ENCODE measurements around the gene ALCAM. TPM values are rescaled to one million over a fixed set of nuclear protein-coding genes. Genes with fewer than 3 reads are reported as not detected.

The ALCAM gene
- total and polyA plus RNA-seq, 2 donors (not counting 3 experiments of a cell fraction or from before 2014, with no cell fraction given), result 46.3 to 118 TPM

GRCh38 chr3:105401254-105401653 lies 34.5 kb downstream of the ALCAM start:
- Histone ChIP-seq H3K27me3 (ENCODE audit: control insufficient read depth in 2 of 2, insufficient read depth in 2 of 2, low read length in 2 of 2) (no peaks in the 10 kb centered on the region), H3K4me3 (replicated peaks in 1 of 3; ENCODE audit: insufficient read depth in 1 of 3, low read depth in 1 of 3, low read length in 3 of 3) (no peak overlapping the region), H3K9me3 (replicated peaks; ENCODE audit: control insufficient read depth, insufficient read depth, low read length) (no peaks in the 10 kb centered on the region), H3K27ac (ENCODE audit: insufficient read depth, low read depth, low read length) (peak overlapping the region; percentile 47), H2AFZ (ENCODE audit: low read depth, low read length) (no peak overlapping the region), H4K20me1 (replicated peaks; ENCODE audit: control insufficient read depth, extremely low read depth, insufficient read depth, low read length) (no peaks in the 10 kb centered on the region), H3K36me3 (ENCODE audit: control insufficient read depth in 2 of 2, extremely low read depth in 1 of 2, insufficient read depth in 2 of 2, low read length in 2 of 2) (no peaks in the 10 kb centered on the region), H3K4me1 (ENCODE audit: control insufficient read depth, extremely low read depth, insufficient read depth, low read length) (peaks cover 14% of the 10 kb centered on the region), H3K9ac (replicated peaks; ENCODE audit: extremely low read depth, insufficient read depth, low read length) (no peak overlapping the region), H3K9me1 (replicated peaks; ENCODE audit: control insufficient read depth, extremely low read depth, insufficient read depth, low read length) (no peaks in the 10 kb centered on the region), H3K4me2 (ENCODE audit: insufficient read depth, low read length) (peak overlapping the region; percentile 61), H3K79me2 (ENCODE audit: control insufficient read depth, insufficient read depth, low read length) (peaks cover 23% of the 10 kb centered on the region)
- intact Hi-C loops (cut with micrococcal nuclease) (no loop called here), dilution Hi-C loops (cut with MboI; ENCODE audit: extremely low pct_ligation_motif_present, low sequenced_read_pairs) (no loop called here)
- no TSS peak for BruUV-seq (replicated peaks)
- ChIA-PET CTCF (interaction anchor here (0.9 kb wide), 1 partner anchor 117 kb away, joined by 3 read pairs; no protein-coding TSS in a partner anchor), POLR2A (no interaction called here)
- DNase-seq (ENCODE audit: low read depth, low spot score), result no peak
- TF ChIP-seq JUN (IDR thresholded peaks at IDR 0.05; ENCODE audit: borderline replicate concordance, insufficient read depth, insufficient read length, low read depth) (no peak), FOS (IDR thresholded peaks at IDR 0.05; ENCODE audit: borderline replicate concordance, insufficient read depth, low read length) (no peak), POLR2A (IDR thresholded peaks at IDR 0.05; ENCODE audit: low read depth, low read length) (no peak), CTCF (IDR thresholded peaks at IDR 0.05; ENCODE audit: extremely low read depth in 1 of 2, insufficient read depth in 1 of 2, low read depth in 1 of 2, low read length in 2 of 2) (no peak), EZH2 (IDR thresholded peaks at IDR 0.05; ENCODE audit: borderline replicate concordance, low read depth, low read length, severe bottlenecking) (no peak), MYC (IDR thresholded peaks at IDR 0.05; ENCODE audit: low read depth, low read length) (no peak), GATA2 (IDR thresholded peaks at IDR 0.05; ENCODE audit: insufficient read depth, insufficient read length, low read depth, low read length) (no peak), POLR2AphosphoS5 (IDR thresholded peaks at IDR 0.05; ENCODE audit: insufficient read depth, low read depth, low read length) (no peak)
- TF ChIP-seq, protein P1, sequence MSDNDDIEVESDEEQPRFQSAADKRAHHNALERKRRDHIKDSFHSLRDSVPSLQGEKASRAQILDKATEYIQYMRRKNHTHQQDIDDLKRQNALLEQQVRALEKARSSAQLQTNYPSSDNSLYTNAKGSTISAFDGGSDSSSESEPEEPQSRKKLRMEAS (IDR thresholded peaks at IDR 0.05; ENCODE audit: insufficient read depth, insufficient read length), result no peak
- FAIRE-seq, result no peak
